Subcutaneous abdominal adipose tissue (tissue), 5 donors: ENCODE data around the gene TIPRL.
"Not testable (repeated sequence)": the region's sequence is repeated elsewhere in the genome, so short reads cannot be mapped to it uniquely, and the experiment has no call there.

ENCODE experiments used
- H3K27ac ChIP-seq: one replicate; pipeline ENCODE4 v1.7.0; 2013; ENCODE audit warnings: low read depth, mild to moderate bottlenecking, inconsistent platforms, low read length, moderate library complexity
- H3K27me3 ChIP-seq, 5 donors: one replicate each; pipeline ENCODE4 v1.7.0; 2013; ENCODE audit warnings: low read length in 5 of 5, inconsistent platforms in 1 of 5; ENCODE audit not compliant: control insufficient read depth in 5 of 5, insufficient read depth in 4 of 5
- H3K36me3 ChIP-seq, 5 donors: one replicate each; pipeline ENCODE4 v1.7.0; 2013; ENCODE audit warnings: low read length in 5 of 5; ENCODE audit not compliant: control insufficient read depth in 5 of 5, insufficient read depth in 5 of 5
- H3K4me1 ChIP-seq, 5 donors: one replicate each; pipeline ENCODE4 v1.7.0; 2013; ENCODE audit warnings: low read length in 5 of 5, mild to moderate bottlenecking in 3 of 5, moderate library complexity in 1 of 5; ENCODE audit not compliant: control insufficient read depth in 5 of 5, insufficient read depth in 5 of 5
- H3K4me3 ChIP-seq, 5 donors: one replicate each; pipeline ENCODE4 v1.7.0; 2013; ENCODE audit warnings: low read length in 5 of 5, low read depth in 1 of 5
- H3K9ac ChIP-seq, 5 donors: one replicate each; pipeline ENCODE4 v1.7.0; 2013; ENCODE audit warnings: low read length in 5 of 5, mild to moderate bottlenecking in 4 of 5, moderate library complexity in 3 of 5
- H3K9me3 ChIP-seq, 5 donors: one replicate each; pipeline ENCODE4 v1.7.0; 2013; ENCODE audit warnings: low read length in 5 of 5; ENCODE audit not compliant: control insufficient read depth in 5 of 5
- donor health status: healthy.
- donor health status: healthy.
- donor health status: healthy.
- donor health status: healthy.
- donor health status: healthy.

Gene TIPRL

DNA sequence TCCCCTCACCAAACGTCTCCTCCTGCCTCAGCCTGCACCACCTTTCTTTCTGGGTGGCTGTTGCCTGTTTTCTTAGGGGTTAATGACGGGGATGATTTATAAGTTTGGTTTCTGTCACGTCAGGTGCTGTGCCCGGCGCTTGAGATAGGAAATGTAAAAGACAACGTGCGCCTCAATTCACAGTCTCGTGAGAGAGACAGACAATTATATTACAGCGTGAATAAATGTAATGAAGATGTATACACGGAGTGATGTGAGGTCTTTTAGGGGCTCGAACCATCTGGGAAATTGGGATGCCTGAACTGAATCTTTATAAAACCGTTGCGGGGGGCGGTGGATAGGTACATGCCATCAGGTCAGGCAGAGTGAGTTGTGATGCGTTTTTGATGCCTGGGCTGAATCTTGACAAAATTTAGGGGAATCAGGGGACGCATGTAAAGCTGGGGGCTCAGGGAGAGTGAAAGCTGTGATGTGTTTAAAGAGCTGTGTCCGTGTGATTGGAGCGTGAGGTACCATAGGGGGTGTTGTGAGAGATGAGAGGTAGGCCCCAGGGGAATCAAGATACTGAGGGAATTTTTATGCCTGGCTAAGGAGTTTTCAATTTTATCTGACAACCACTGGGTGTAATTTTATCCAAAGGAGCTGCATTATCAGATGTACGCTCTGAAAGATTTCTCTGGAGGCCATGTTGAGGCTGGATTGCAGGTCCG lies 831 bp downstream of the TIPRL start:
- H3K9me3 ChIP-seq: no peaks in the 10 kb centered on the region
- no peaks in the 10 kb centered on the region for H3K36me3 ChIP-seq
- H3K4me1 ChIP-seq: peaks cover 0 to 15% (median 10%) of the 10 kb centered on the region in 5 donors
- no peaks in the 10 kb centered on the region for H3K27me3 ChIP-seq
- H3K4me3 ChIP-seq: peak overlapping the region; percentile 64 to 97 (median 91)
- H3K9ac ChIP-seq: peak overlapping the region; percentile 81 to 94 (median 87)
- H3K27ac ChIP-seq: peak overlapping the region; percentile 93

DNA sequence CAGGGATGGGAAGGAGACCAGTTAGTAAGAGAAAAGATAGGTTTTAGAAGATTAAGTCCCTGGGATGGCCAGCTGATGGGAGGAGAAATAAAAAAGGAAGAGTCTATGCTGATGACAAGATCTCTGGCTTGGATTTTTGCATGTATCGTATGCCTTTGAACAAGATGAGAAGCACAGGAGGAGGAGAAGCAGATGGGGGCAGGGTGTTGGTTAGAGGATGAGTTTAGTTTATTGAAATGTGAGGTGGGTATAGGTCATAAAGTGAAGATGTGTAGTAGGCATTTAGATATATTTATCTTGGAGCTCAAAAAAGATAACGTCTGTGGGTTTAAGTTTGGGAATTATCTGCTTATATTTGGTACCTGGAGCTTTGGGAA lies 1.4 kb downstream of the TIPRL start:
- H3K9me3 ChIP-seq: no peaks in the 10 kb centered on the region
- peak overlapping the region; percentile 64 to 97 (median 91) for H3K4me3 ChIP-seq
- H3K36me3 ChIP-seq: peaks cover 0 to 3% (median 0%) of the 10 kb centered on the region in 5 donors
- peak overlapping the region; percentile 93 for H3K27ac ChIP-seq
- peak overlapping the region; percentile 1 to 94 (median 87) for H3K9ac ChIP-seq
- H3K4me1 ChIP-seq: peaks cover 0 to 15% (median 10%) of the 10 kb centered on the region in 5 donors
- H3K27me3 ChIP-seq: no peaks in the 10 kb centered on the region

DNA sequence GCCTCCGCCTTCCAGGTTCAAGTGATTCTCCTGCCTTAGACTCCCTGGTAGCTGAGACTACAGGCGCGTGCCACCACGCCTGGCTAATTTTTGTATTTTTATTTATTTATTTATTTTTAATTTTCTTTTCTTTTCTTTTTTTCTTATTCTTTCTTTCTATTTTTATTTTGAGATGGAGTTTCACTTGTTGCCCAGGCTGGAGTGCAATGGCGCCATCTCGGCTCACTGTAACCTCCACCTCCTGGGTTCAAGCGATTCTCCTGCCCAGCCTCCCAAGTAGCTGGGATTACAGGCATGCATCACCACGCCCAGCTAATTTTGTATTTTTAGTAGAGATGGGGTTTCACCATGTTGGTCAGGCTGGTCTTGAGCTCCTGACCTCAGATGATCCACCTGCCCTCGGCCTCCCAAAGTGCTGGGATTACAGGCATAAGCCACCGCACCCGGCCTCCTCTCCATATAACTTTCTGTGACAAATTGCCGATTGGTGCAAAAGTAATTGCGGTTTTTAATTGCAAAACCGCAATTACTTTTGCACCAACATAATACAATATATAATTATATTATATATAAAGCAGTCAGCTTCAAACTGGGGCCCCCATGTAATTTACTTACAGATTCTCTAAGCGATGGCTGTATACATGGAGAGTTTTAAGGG lies 2.4 kb downstream of the TIPRL start:
- not testable (repeated sequence) for H3K4me3 ChIP-seq, H3K9me3 ChIP-seq, H3K9ac ChIP-seq, H3K27ac ChIP-seq, H3K27me3 ChIP-seq, H3K36me3 ChIP-seq
- peaks cover 0 to 15% (median 10%) of the 10 kb centered on the region in 5 donors for H3K4me1 ChIP-seq

DNA sequence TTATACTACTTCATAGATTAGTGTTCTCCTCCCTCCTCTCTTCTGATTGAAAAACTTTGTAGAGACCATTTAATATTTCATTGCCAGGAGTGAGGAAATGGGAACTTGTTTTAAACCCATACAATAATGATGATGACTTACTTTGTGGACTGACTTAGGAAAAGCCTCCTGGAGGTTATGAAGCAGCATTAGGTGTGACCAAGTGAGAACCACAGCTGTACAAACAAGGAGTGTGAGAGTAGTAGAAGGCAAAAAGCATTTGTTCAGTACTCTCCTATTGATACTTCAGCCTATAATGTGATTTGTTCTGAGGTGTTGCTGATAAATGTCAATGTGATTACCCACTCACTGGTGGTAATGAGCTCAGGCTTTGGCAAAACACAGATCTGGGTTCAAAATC lies 8.4 kb downstream of the TIPRL start:
- H3K4me1 ChIP-seq: no peaks in the 10 kb centered on the region
- no peak overlapping the region for H3K27ac ChIP-seq
- no peak overlapping the region for H3K9ac ChIP-seq
- no peak overlapping the region for H3K4me3 ChIP-seq
- peaks cover 0 to 46% (median 11%) of the 10 kb centered on the region in 5 donors for H3K36me3 ChIP-seq
- H3K27me3 ChIP-seq: no peaks in the 10 kb centered on the region
- no peaks in the 10 kb centered on the region for H3K9me3 ChIP-seq

DNA sequence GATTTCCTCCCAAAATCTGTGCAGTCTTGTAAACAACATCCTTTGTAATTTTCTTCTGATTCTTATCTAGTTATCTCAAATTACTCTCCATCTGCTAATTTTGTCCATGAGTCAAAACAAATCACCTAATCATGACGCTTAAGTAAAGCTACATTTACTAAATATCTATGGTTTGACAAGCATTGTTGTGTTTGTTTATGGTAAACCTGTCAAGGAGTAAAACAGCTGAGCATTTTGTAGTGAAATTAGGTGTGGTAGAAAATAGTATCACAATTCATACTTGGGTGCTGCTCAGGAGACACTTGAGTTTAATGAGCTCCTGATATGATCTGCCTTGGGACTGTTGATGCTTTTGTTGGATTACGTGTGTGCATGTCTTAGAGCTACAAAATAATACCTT lies 11.6 kb downstream of the TIPRL start:
- Histone ChIP-seq H3K36me3 (peaks cover 11 to 56% (median 18%) of the 10 kb centered on the region in 5 donors), H3K9ac (no peak overlapping the region), H3K27ac (no peak overlapping the region), H3K4me1 (no peaks in the 10 kb centered on the region), H3K9me3 (no peaks in the 10 kb centered on the region), H3K27me3 (no peaks in the 10 kb centered on the region), H3K4me3 (no peak overlapping the region)

DNA sequence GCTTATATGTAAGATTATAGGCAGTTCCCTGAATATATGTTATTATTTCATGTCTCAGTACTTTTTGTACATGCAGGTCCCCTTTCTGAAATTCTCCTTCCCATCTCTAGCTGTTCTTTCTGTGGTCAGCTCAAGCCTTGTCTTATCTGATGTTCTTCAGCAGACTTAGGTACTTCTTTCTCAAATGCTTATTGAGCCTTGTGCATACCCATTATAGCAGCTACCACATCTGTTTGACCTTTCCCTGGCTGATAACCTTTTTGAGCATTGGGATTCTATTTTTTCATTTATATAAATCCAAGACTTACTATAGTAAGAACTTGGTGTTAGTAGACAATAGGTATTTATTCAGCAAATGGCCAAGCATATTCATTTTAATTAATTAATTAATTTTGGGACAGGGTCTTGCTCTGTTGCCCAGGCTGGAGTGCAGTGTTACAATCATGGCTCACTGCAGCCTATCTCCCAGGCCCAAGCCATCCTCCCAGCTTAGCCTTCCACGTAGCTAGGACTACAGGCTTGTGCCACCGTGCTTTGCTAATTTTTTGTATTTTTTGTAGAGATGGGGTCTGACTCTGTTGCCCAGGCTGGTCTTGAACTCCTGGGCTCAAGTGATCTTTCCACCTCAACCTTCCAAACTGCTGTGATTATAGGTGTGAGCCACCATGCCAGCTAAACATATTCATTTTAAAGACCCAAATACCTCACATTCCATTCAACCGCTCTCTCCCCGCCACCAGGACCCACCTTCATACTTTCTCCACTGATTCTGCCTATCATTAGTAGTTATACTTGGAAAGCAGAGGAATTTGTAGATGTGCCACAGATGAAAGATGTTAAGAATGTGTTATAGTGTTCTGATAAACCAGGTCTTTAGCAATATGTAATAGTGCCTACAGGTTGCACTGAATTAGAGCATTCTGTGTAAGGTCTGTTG lies 16.7 kb downstream of the TIPRL start:
- Histone ChIP-seq H3K9ac (no peak overlapping the region), H3K9me3 (no peaks in the 10 kb centered on the region), H3K36me3 (peaks cover 28 to 53% (median 34%) of the 10 kb centered on the region in 5 donors)

GRCh38 chr1:168199056-168199455 lies 20.3 kb downstream of the TIPRL start:
- H3K36me3 ChIP-seq: peaks cover 29 to 43% (median 43%) of the 10 kb centered on the region in 5 donors
- H3K27me3 ChIP-seq: no peaks in the 10 kb centered on the region
- peaks cover 0 to 11% (median 3%) of the 10 kb centered on the region in 5 donors for H3K4me1 ChIP-seq
- no peak overlapping the region for H3K4me3 ChIP-seq
- no peaks in the 10 kb centered on the region for H3K9me3 ChIP-seq
- H3K27ac ChIP-seq: no peak overlapping the region
- H3K9ac ChIP-seq: no peak overlapping the region

More for the DNA sequence above, 16.7 kb downstream of the TIPRL start:
- Histone ChIP-seq H3K27ac (no peak overlapping the region), H3K27me3 (no peaks in the 10 kb centered on the region), H3K4me1 (no peaks in the 10 kb centered on the region), H3K4me3 (no peak overlapping the region)

- no peak overlapping the region for H3K27ac ChIP-seq
These were observed 24.3 kb downstream of the TIPRL start for GRCh38 chr1:168202941-168203654.

GRCh38 chr1:168206111-168206510 lies 27.3 kb downstream of the TIPRL start:
- H3K4me1 ChIP-seq: peaks cover 0 to 11% (median 3%) of the 10 kb centered on the region in 5 donors
- peaks cover 2 to 10% (median 5%) of the 10 kb centered on the region in 5 donors for H3K36me3 ChIP-seq
- H3K4me3 ChIP-seq: no peak overlapping the region
- no peak overlapping the region for H3K9ac ChIP-seq
- no peak overlapping the region for H3K27ac ChIP-seq
- peaks cover 0 to 3% (median 0%) of the 10 kb centered on the region in 5 donors for H3K9me3 ChIP-seq
- H3K27me3 ChIP-seq: no peaks in the 10 kb centered on the region

More at GRCh38 chr1:168202941-168203654, 24.3 kb downstream of the TIPRL start:
- Histone ChIP-seq H3K36me3 (peaks cover 20 to 25% (median 24%) of the 10 kb centered on the region in 5 donors), H3K4me1 (peaks cover 0 to 11% (median 3%) of the 10 kb centered on the region in 5 donors), H3K27me3 (no peaks in the 10 kb centered on the region), H3K9ac (no peak overlapping the region), H3K4me3 (no peak overlapping the region), H3K9me3 (no peaks in the 10 kb centered on the region)
